ENCODE measurements around the gene TAB2. TPM values are rescaled to one million over a fixed set of nuclear protein-coding genes. Genes with fewer than 3 reads are reported as not detected.

TAB2 gene
- total and polyA plus RNA-seq, 2 donors (not counting 1 experiment from before 2014, with no cell fraction given): 31.6 to 88.5 TPM

- Mint-ChIP-seq H3K27me3 (no peaks in the 10 kb centered on the region), H3K27ac (peak overlapping the region; percentile 99), H3K4me3 (peak overlapping the region; percentile 81), H3K9me3 (ENCODE audit: insufficient read depth) (no peaks in the 10 kb centered on the region), H3K4me1 (peaks cover 58% of the 10 kb centered on the region)
- WGBS (ENCODE audit: insufficient coverage): no CpG with 5 or more reads among the region's 8 CpGs
- Histone ChIP-seq H3K27me3 (replicated peaks in 1 of 4; ENCODE audit: control extremely low read depth in 1 of 4, control insufficient read depth in 3 of 4, insufficient read depth in 4 of 4, low read length in 3 of 4) (no peaks in the 10 kb centered on the region), H3K79me2 (ENCODE audit: control insufficient read depth, insufficient read depth, low read length) (no peaks in the 10 kb centered on the region), H3K4me3 (ENCODE audit: control extremely low read depth in 1 of 5, extremely low read depth in 1 of 5, insufficient read depth in 1 of 5, low read depth in 2 of 5, low read length in 4 of 5) (peak overlapping the region in 4 of 5 experiments; percentile 19 to 42 (median 36)), H4K20me1 (ENCODE audit: control insufficient read depth, insufficient read depth, low read length, poor library complexity, severe bottlenecking) (no peaks in the 10 kb centered on the region), H3K27ac (ENCODE audit: low read length in 2 of 2) (peak overlapping the region; percentile 81 to 84), H3K36me3 (replicated peaks in 1 of 2; ENCODE audit: control extremely low read depth in 1 of 2, control insufficient read depth in 1 of 2, extremely low read depth in 1 of 2, insufficient read depth in 2 of 2, low read length in 1 of 2) (no peaks in the 10 kb centered on the region), H3K4me2 (replicated peaks; ENCODE audit: low read depth, low read length, poor library complexity, severe bottlenecking) (peak overlapping the region; percentile 68), H2AFZ (ENCODE audit: insufficient read depth, low read depth, low read length, poor library complexity, severe bottlenecking) (peak overlapping the region; percentile 78), H3K4me1 (ENCODE audit: control insufficient read depth in 2 of 2, insufficient read depth in 2 of 2, low read length in 2 of 2) (peaks cover 54 to 59% of the 10 kb centered on the region in 2 donors), H3K9me3 (ENCODE audit: control extremely low read depth in 1 of 3, control insufficient read depth in 2 of 3, insufficient read depth in 1 of 3, low read length in 2 of 3) (no peaks in the 10 kb centered on the region), H3K9ac (ENCODE audit: low read length) (peak overlapping the region; percentile 49)
- ChIA-PET CTCF (interaction anchor here (0.8 to 1.8 kb wide), 7 partner anchors 10 to 245 kb away, joined by 3 to 4 read pairs (median 3); no protein-coding TSS in a partner anchor), POLR2A (interaction anchor here (0.6 to 1.1 kb wide), 4 partner anchors 23 to 1363 kb away, joined by 3 to 6 read pairs (median 3); no protein-coding TSS in a partner anchor)
- TF ChIP-seq CTCF (IDR thresholded peaks at IDR 0.05) (no peak), EZH2 (IDR thresholded peaks at IDR 0.05; ENCODE audit: borderline replicate concordance, insufficient read depth, low read depth, low read length, poor library complexity, severe bottlenecking) (no peak)
- ATAC-seq (ENCODE audit: low read depth): peak; percentile 86
- DNase-seq: peak; percentile 72
- intact Hi-C loops (cut with micrococcal nuclease): loop anchor here (2.0 kb wide), 2 partner anchors 25 to 45 kb away; partner anchors contain the start of gene TAB2
Measured at GRCh38 chr6:149271348-149272340, 45.9 kb upstream of the TAB2 start.
